H9 (cell line): ENCODE results near the gene ADAMTS8. TPM values are rescaled to one million over a fixed set of nuclear protein-coding genes. Genes with fewer than 3 reads are reported as not detected.

ENCODE experiments used
- DNase-seq: peaks from one replicate; pipeline ENCODE4 v3.0.0-alpha.2; 2017
- H2AFZ ChIP-seq: one replicate; pipeline ENCODE4 v1.6.1; 2013; ENCODE audit warnings: mild to moderate bottlenecking, low read length, control low read depth, moderate library complexity
- H2AK5ac ChIP-seq: 2 replicates; pipeline ENCODE4 v1.6.1; 2013; ENCODE audit warnings: low read length, control low read depth, mixed read lengths; ENCODE audit not compliant: insufficient read length
- H2BK120ac ChIP-seq: one replicate; pipeline ENCODE4 v1.6.1; 2013; ENCODE audit warnings: low read depth, mild to moderate bottlenecking, low read length, control low read depth, inconsistent platforms; ENCODE audit not compliant: poor library complexity, severe bottlenecking
- H2BK12ac ChIP-seq: 2 replicates; pipeline ENCODE4 v1.6.1; 2013; ENCODE audit warnings: low read length, control low read depth, mixed read lengths, low read depth; ENCODE audit not compliant: insufficient read length
- H2BK15ac ChIP-seq: 2 replicates; pipeline ENCODE4 v1.6.1; 2013; ENCODE audit warnings: low read depth, low read length, control low read depth
- H2BK20ac ChIP-seq: one replicate; pipeline ENCODE4 v1.6.1; 2013; ENCODE audit warnings: low read depth, mild to moderate bottlenecking, low read length, control low read depth, inconsistent platforms; ENCODE audit not compliant: poor library complexity, severe bottlenecking
- H2BK5ac ChIP-seq: 2 replicates; pipeline ENCODE4 v1.6.1; 2013; ENCODE audit warnings: low read length, control low read depth, mixed read lengths; ENCODE audit not compliant: insufficient read length
- H3K14ac ChIP-seq: 2 replicates; pipeline ENCODE4 v1.6.1; 2013; ENCODE audit warnings: low read length, control low read depth; ENCODE audit not compliant: insufficient read depth
- H3K18ac ChIP-seq: 2 replicates; pipeline ENCODE4 v1.6.1; 2013; ENCODE audit warnings: low read depth, mild to moderate bottlenecking, mixed read lengths, low read length, control low read depth; ENCODE audit not compliant: insufficient read length
- H3K23ac ChIP-seq: 2 replicates; pipeline ENCODE4 v1.6.1; 2013; ENCODE audit warnings: low read length, control low read depth, mixed read lengths, low read depth; ENCODE audit not compliant: insufficient read length
- H3K23me2 ChIP-seq: 2 replicates; pipeline ENCODE4 v1.6.1; 2013; ENCODE audit warnings: low read depth, mild to moderate bottlenecking, mixed read lengths, low read length, control low read depth; ENCODE audit not compliant: insufficient read length, poor library complexity, severe bottlenecking
- H3K27ac ChIP-seq: 2 replicates; pipeline ENCODE4 v1.5.1; 2013; ENCODE audit warnings: low read length, control low read depth, mixed read lengths, low read depth; ENCODE audit not compliant: insufficient read length
- H3K27me3 ChIP-seq: 2 replicates; pipeline ENCODE4 v1.6.1; 2013; ENCODE audit warnings: low read length, control low read depth, inconsistent platforms; ENCODE audit not compliant: insufficient read depth
- H3K4ac ChIP-seq: 2 replicates; pipeline ENCODE4 v1.6.1; 2013; ENCODE audit warnings: low read depth, mild to moderate bottlenecking, control low read depth, inconsistent platforms, low read length, moderate library complexity
- H3K4me1 ChIP-seq: 2 replicates; pipeline ENCODE4 v1.6.1; 2013; ENCODE audit warnings: low read length, control low read depth, inconsistent platforms; ENCODE audit not compliant: insufficient read depth
- H3K4me2 ChIP-seq: 2 replicates; pipeline ENCODE4 v1.6.1; 2013; ENCODE audit warnings: low read length, control low read depth, mixed read lengths; ENCODE audit not compliant: insufficient read length, insufficient read depth
- H3K56ac ChIP-seq: 2 replicates; pipeline ENCODE4 v1.6.1; 2013; ENCODE audit warnings: low read depth, mild to moderate bottlenecking, mixed read lengths, low read length, control low read depth; ENCODE audit not compliant: insufficient read length
- H3K79me1 ChIP-seq: 2 replicates; pipeline ENCODE4 v1.6.1; 2013; ENCODE audit warnings: low read depth, mild to moderate bottlenecking, moderate library complexity, low read length, control low read depth, inconsistent platforms; ENCODE audit not compliant: insufficient read depth, poor library complexity, severe bottlenecking
- H3K79me2 ChIP-seq: 2 replicates; pipeline ENCODE4 v1.6.1; 2013; ENCODE audit warnings: low read length, control low read depth, inconsistent platforms; ENCODE audit not compliant: insufficient read depth
- H3K9ac ChIP-seq: 2 replicates; pipeline ENCODE4 v1.6.1; 2013; ENCODE audit warnings: low read length, control low read depth, mixed read lengths; ENCODE audit not compliant: insufficient read length; ENCODE audit errors: extremely low read depth
- H3K9me3 ChIP-seq: one replicate; pipeline ENCODE4 v1.6.1; 2013; ENCODE audit warnings: low read depth, low read length, inconsistent platforms; ENCODE audit not compliant: control insufficient read depth
- H3T11ph ChIP-seq: one replicate; pipeline ENCODE4 v1.6.1; 2013; ENCODE audit warnings: mild to moderate bottlenecking, low read length, control low read depth, inconsistent platforms
- H4K20me1 ChIP-seq: one replicate; pipeline ENCODE4 v1.6.1; 2013; ENCODE audit not compliant: control insufficient read depth, insufficient read length, insufficient read depth
- H4K5ac ChIP-seq: 2 replicates; pipeline ENCODE4 v1.6.1; 2013; ENCODE audit warnings: low read depth, mild to moderate bottlenecking, mixed read lengths, low read length, control low read depth; ENCODE audit not compliant: insufficient read length
- H4K8ac ChIP-seq: replicated peaks from 2 replicates; pipeline ENCODE4 v1.6.1; 2013; ENCODE audit warnings: low read length, control low read depth, mixed read lengths, low read depth; ENCODE audit not compliant: insufficient read length
- H4K91ac ChIP-seq: 2 replicates; pipeline ENCODE4 v1.6.1; 2013; ENCODE audit warnings: low read depth, mild to moderate bottlenecking, moderate library complexity, mixed read lengths, low read length, control low read depth; ENCODE audit not compliant: insufficient read length
- H3K27ac Mint-ChIP-seq, 3 experiments: 2 replicates in 2 of 3; 3 replicates in 1 of 3; pipeline ENCODE4 v1.8.0; 2020 to 2021; ENCODE audit warnings: mixed read lengths in 3 of 3, mild to moderate bottlenecking in 1 of 3, moderate library complexity in 1 of 3
- H3K27me3 Mint-ChIP-seq: 2 replicates; pipeline ENCODE4 v1.8.0; 2021; ENCODE audit warnings: low read depth, mild to moderate bottlenecking, moderate library complexity, mixed read lengths
- H3K36me3 Mint-ChIP-seq, 3 experiments: 2 replicates in 2 of 3; 3 replicates in 1 of 3; pipeline ENCODE4 v1.8.0; 2020 to 2021; ENCODE audit warnings: low read depth in 3 of 3, mixed read lengths in 3 of 3; ENCODE audit not compliant: insufficient read depth in 1 of 3
- H3K4me1 Mint-ChIP-seq, 2 experiments: 2 replicates each; pipeline ENCODE4 v1.8.0; 2020; ENCODE audit warnings: mixed read lengths in 2 of 2
- H3K4me3 Mint-ChIP-seq, 2 experiments: 2 replicates in 1 of 2; 3 replicates in 1 of 2; pipeline ENCODE4 v1.8.0; 2020 to 2021; ENCODE audit warnings: mild to moderate bottlenecking in 2 of 2, mixed read lengths in 2 of 2, moderate library complexity in 1 of 2
- H3K9me3 Mint-ChIP-seq, 2 experiments: 2 replicates in 1 of 2; 3 replicates in 1 of 2; pipeline ENCODE4 v1.8.0; 2020; ENCODE audit warnings: mild to moderate bottlenecking in 2 of 2, mixed read lengths in 2 of 2, moderate library complexity in 1 of 2
- CTCF ChIP-seq: fragments of 200-600 bp; sonication (generic); conservative IDR thresholded peaks from 3 replicates; pipeline ENCODE4 v1.8.0; 2021; ENCODE audit warnings: antibody characterized with exemption, mild to moderate bottlenecking
- WGBS: extraction: QIAGEN DNeasy Blood & Tissue Kit; methylation state at CpG from one replicate; pipeline ENCODE4 v1.1.7; 2013; ENCODE audit warnings: missing lambda C conversion rate, low lambda C conversion rate, mixed read lengths; ENCODE audit not compliant: insufficient read length; ENCODE audit errors: extremely low coverage; 5-methylcytosine and 5-hydroxymethylcytosine counted together
- total RNA-seq: library from RNA; stranded (reverse); gene quantifications from 2 replicates; pipeline ENCODE4 v1.2.1, GENCODE V29; 2021

Gene ADAMTS8
- total RNA-seq, 1 experiment from 2014 or later: 5.0 TPM

DNA sequence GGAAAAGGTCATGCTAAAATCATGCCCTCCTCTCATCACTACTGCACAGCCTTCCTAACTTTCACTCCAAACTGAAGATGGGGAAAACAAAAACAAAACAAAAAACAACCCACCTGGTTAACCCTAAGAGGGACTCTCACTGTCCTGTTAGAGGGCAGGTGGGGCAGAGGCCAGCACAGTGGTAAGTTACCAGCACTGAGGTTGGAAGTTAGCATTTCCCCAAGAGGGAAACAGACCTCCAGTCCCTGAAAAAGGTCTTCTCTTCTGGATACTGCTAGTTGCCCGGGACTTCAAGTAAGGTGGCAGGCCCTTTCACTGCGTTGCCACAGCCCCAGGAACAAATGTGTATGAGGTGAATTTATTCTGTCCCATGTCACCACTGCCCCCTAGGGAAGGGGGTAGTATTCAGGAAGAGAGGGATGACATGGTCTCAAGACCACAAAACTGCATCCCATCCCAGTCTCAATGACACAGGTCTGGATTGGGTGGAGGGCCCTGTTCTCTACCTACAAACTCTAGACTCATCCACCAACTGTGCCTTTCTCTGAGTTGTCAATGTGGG is 792 bp upstream of the ADAMTS8 start:
- Histone ChIP-seq H3K27me3 (peaks cover 12% of the 10 kb centered on the region), H3K4me2 (peak overlapping the region; percentile 69), H2BK20ac (no peak overlapping the region), H2AFZ (no peak overlapping the region), H3K14ac (no peak overlapping the region), H3K4me1 (peaks cover 3% of the 10 kb centered on the region; the same call in 1 of the 2 replicates), H3K9me3 (no peaks in the 10 kb centered on the region), H3K79me2 (no peaks in the 10 kb centered on the region), H3K27ac (no peak overlapping the region), H4K8ac (no peak overlapping the region), H2BK5ac (no peak overlapping the region), H3K23ac (no peak overlapping the region), H2BK15ac (no peak overlapping the region), H4K5ac (no peak overlapping the region), H3K18ac (no peak overlapping the region), H3K9ac (no peak overlapping the region), H3T11ph (no peak overlapping the region), H3K79me1 (no peaks in the 10 kb centered on the region), H3K23me2 (peaks cover 11% of the 10 kb centered on the region), H3K4ac (no peak overlapping the region), H2BK120ac (no peak overlapping the region), H3K56ac (no peak overlapping the region), H4K91ac (no peak overlapping the region), H2AK5ac (no peak overlapping the region), H4K20me1 (no peaks in the 10 kb centered on the region), H2BK12ac (no peak overlapping the region)
- Mint-ChIP-seq H3K9me3 (peaks cover 0 to 2% of the 10 kb centered on the region in 2 experiments; a peak in 2 of 5 replicates), H3K36me3 (peaks cover 0 to 7% (median 2%) of the 10 kb centered on the region in 3 experiments; a peak in 4 of 7 replicates), H3K4me1 (peaks cover 18 to 24% of the 10 kb centered on the region in 2 experiments), H3K27me3 (peaks cover 55% of the 10 kb centered on the region), H3K4me3 (peak overlapping the region; percentile 68 to 91), H3K27ac (no peak overlapping the region; a peak in 1 of 7 replicates)
- no CpG with 5 or more reads among the region's 2 CpGs for WGBS
- no peak for DNase-seq
- peak; percentile 21; the same call in 1 of the 3 replicates for TF ChIP-seq CTCF
